Right ventricle myocardium superior (tissue), 1 donor: Measurements from ENCODE around the gene NUP35. TPM values are rescaled to one million over a fixed set of nuclear protein-coding genes. Genes with fewer than 3 reads are reported as not detected.

Experiments
- ATAC-seq: fragments of 200-7000 bp; cut with Tn5 transposase; one replicate; pipeline ENCODE4 v1.9.1; 2020; ENCODE audit warnings: mild to moderate bottlenecking; ENCODE audit not compliant: poor library complexity
- DNase-seq: peaks from one replicate; pipeline ENCODE4 v3.0.0-alpha.2; 2020
- intact Hi-C: fragments of 100-400 bp; cut with DNase I; formaldehyde crosslinking; loops from one replicate; pipeline ENCODE4 v1.11.2; 2022
- total RNA-seq: library from RNA; stranded (reverse); fragmentation: NEBNext Ultra II Directional; extraction: Animal tissue kit (Norgen Biotek cat#: 25700); gene quantifications from one replicate; pipeline ENCODE4 v1.2.1, GENCODE V29; 2021
- donor health status: DM: no; HTN: yes; CAD: no; lungs with severe emphysema.

NUP35 gene
- total RNA-seq, 1 donor from 2014 or later, result 9.6 TPM

DNA sequence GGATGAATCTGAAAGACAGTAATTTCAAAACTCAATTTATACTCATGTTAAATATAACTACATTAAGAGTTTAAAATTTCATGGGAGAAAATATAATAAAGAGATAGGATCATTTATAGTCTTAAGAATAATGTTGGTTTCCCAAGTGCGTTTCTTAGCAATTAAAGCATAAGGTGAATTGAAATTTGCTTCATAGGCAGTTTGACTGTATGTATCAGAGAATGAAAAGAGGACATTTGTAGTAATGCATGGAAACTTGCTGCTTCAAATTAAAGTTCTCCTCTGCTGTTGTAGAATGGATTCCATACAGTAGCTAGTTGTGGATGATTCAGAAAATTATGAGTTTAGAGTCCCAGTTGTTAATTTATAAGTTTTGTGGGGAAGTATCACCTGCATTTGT lies 68.1 kb downstream of the NUP35 start:
- no peak for ATAC-seq
- no peak for DNase-seq
- intact Hi-C loops, result no loop called here

GRCh38 chr2:183193904-183194303 lies 69.7 kb downstream of the NUP35 start:
- no peak for DNase-seq
- intact Hi-C loops, result no loop called here
- no peak for ATAC-seq

- DNase-seq (no peak), ATAC-seq (no peak)
- intact Hi-C loops, result no loop called here
Observed at GRCh38 chr2:183195397-183195796, 71.2 kb downstream of the NUP35 start.

DNA sequence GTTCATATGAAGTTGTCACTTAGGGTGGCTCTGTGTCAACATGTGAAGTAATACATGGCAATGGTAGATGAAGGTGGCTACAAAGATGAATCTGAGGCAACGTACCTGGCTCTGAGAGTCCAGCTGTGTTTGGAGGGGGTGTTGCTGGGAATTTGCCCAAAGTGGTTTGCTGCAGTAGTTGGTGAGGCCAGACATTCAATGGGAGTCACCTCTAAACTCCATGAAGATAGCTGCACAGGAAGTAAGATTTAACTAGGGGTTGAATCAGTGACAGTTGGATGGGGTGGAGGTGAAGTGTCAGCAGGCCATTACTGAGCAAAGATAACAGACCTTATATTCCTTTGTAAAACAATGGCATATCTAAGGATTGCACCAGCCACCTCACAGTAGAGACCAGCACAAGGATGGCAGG lies 71.8 kb downstream of the NUP35 start:
- ATAC-seq (no peak), DNase-seq (no peak)
- intact Hi-C loops, result no loop called here

DNA sequence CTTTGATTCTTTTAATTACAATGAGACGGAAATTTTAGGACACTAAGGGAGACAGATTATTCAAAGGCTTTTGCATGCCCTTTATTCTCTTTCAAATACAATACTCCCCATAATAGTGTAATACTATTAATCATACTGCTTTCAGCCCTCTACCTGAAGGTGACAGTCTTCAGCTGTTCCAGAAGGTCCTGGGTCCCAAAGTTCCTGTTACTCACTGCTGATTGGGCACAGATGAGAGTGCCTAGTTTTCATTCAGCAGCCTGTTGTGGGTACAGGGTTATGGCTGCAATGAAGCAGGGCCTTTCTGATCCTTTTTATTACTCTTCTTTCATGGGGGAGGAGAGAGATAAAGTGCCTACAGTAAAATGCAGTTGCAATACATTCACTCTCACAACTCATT lies 80.2 kb downstream of the NUP35 start:
- no peak for DNase-seq
- intact Hi-C loops, result no loop called here
- no peak for ATAC-seq

DNA sequence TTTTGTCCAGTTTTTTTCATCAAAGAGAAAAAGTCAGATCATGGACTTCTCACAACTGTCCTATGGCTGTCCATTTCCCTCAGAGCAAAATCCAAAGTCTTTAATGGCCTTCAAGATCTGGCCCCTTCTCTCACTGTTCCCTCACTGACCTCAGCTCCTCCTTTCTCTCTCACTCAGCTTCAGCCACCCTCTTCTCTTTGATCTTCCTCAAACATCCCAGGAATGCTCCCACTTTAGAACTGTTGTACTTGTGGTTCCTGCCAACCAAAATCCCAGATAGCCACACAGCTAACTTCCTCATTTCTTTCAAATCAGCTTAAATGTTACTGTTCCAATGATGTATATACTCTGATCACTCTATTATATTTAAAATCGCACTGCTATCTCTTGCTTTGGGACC lies 82.9 kb downstream of the NUP35 start:
- no peak for DNase-seq
- peak; percentile 64 for ATAC-seq
- intact Hi-C loops, result no loop called here

DNA sequence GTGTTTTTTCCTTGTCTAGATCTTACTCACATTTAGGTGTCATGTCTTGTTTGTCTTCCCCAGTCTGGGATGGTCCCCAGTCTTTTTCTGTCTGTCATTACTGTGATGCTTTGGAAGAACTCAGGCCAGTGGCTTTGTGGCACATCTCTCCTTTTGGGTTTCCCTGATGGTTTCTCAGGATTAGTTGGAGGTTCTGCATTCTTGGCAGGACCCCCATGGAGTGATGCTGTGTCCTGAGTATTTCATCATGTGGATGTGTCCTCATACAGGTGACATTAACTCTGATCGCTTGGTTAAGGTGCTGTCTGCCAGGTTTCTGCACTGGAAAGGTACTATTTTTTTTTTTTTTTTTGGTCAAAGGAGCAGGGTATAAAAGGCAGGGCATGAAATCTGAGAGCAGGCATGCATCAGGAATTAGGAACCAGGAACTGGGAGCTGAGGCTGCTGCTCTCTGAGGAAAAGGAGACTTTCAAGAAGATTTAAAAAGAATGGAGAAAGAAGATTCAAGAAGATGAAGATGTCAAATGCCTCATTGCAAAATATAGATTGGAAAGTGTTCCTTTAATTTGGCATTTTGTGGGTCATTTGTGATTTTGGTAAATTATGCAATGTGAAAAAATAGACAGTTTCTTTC lies 85.3 kb downstream of the NUP35 start:
- intact Hi-C loops, result no loop called here
- no peak for DNase-seq

More for the DNA sequence above, 85.3 kb downstream of the NUP35 start:
- ATAC-seq, result no peak

Other genes with a start within 250 kb of the NUP35 start
- 128 TPM for gene NCKAP1, start 86.0 kb upstream of the NUP35 start, total RNA-seq
- gene DUSP19, start 45.7 kb upstream of the NUP35 start, total RNA-seq, result 10.8 TPM